H1 (cell line): ENCODE measurements around the gene TMEM139. TPM values are rescaled to one million over a fixed set of nuclear protein-coding genes. Genes with fewer than 3 reads are reported as not detected.

Source experiments
- MAX ChIP-seq: IDR thresholded peaks from 2 replicates; pipeline ENCODE4 v1.6.1; 2012; ENCODE audit warnings: inconsistent platforms
- SIX5 ChIP-seq: IDR thresholded peaks from 2 replicates; pipeline ENCODE4 v1.6.1; 2011; ENCODE audit warnings: mild to moderate bottlenecking, low read depth, low read length
- TCF12 ChIP-seq: IDR thresholded peaks from 2 replicates; pipeline ENCODE4 v1.6.1; 2011; ENCODE audit warnings: low read depth, mild to moderate bottlenecking, low read length
- polyA plus RNA-seq, 7 experiments: library from polyadenylated mRNA; depleted of rRNA in 3 of 7; stranded (reverse) in 5 of 7; unstranded in 2 of 7; fragments of >200 nt in 5 of 7; fragments of 200-250 nt in 2 of 7; gene quantifications; 1 replicate in 5 of 7; 2 replicates in 1 of 7; 4 replicates in 1 of 7; pipeline versions ENCODE4 v1.2.1 to v1.2.3, GENCODE V29; 2011 to 2013; ENCODE audit warnings: missing spikeins in 2 of 7, mixed read lengths in 2 of 7
- total RNA-seq: library from RNA; stranded (reverse); fragmentation: NEBNext Ultra II Directional; extraction: Animal tissue kit (Norgen Biotek cat#: 25700); gene quantifications from 2 replicates; pipeline ENCODE4 v1.2.1, GENCODE V29; 2021

The TMEM139 gene
- total and polyA plus RNA-seq, 2 of the 8 experiments (the other 6 are each of a cell fraction or from before 2014, with no cell fraction given): 3.2 to 6.7 TPM

DNA sequence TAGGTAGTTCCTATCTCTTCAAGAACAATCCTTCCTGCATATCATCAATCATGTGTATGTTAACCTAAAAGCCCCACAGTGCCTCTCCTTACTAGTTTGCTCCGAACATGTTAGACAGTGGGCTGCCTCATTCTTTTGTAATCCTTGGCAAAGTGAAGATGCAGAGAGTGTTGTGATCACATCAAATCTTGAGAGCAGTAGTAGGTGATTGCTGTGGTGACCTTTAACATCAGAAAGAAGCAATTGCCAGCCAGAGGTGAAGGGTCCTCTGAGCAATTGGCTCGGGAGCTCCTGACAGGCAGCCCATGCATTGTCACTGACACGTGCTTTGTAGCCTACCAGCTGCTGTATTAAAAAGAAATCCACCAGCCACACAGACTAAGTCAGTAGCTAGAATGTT, 41.1 kb upstream of the TMEM139 start (continued):
- TF ChIP-seq MAX (no peak), TCF12 (no peak), SIX5 (no peak)
